Fibroblast of lung (primary cell): ENCODE measurements around the gene ROGDI.

ENCODE experiments used
- CTCF ChIP-seq, 2 donors: IDR thresholded peaks in 1 of 2; conservative IDR thresholded peaks in 1 of 2; 1 replicate in 1 of 2; 2 replicates in 1 of 2; pipeline ENCODE4 v1.5.1; 2011 to 2012; ENCODE audit warnings: low read length in 2 of 2, control low read depth in 1 of 2, inconsistent platforms in 1 of 2, low read depth in 1 of 2, mild to moderate bottlenecking in 1 of 2
- EZH2 ChIP-seq: IDR thresholded peaks from 2 replicates; pipeline ENCODE4 v1.5.1; 2012; ENCODE audit warnings: low read length, control low read depth, mild to moderate bottlenecking; ENCODE audit errors: missing control alignments

- TF ChIP-seq CTCF (conservative IDR thresholded peaks at IDR 0.05 in 1 of 2, IDR thresholded peaks at IDR 0.05 in 1 of 2; ENCODE audit: low read depth in 1 of 2, low read length in 2 of 2) = no peak
- no peak for TF ChIP-seq EZH2
These were observed 11.6 kb upstream of the ROGDI start for GRCh38 chr16:4814046-4814445.
